HG03280 (cell line): ENCODE data around the gene MMP15.

ENCODE experiments used
- ATAC-seq: cut with Tn5 transposase; IDR thresholded peaks from one replicate; pipeline ENCODE4 v1.9.1; 2021; ENCODE audit warnings: mild to moderate bottlenecking, moderate library complexity; ENCODE audit not compliant: unreplicated experiment

MMP15 gene

DNA sequence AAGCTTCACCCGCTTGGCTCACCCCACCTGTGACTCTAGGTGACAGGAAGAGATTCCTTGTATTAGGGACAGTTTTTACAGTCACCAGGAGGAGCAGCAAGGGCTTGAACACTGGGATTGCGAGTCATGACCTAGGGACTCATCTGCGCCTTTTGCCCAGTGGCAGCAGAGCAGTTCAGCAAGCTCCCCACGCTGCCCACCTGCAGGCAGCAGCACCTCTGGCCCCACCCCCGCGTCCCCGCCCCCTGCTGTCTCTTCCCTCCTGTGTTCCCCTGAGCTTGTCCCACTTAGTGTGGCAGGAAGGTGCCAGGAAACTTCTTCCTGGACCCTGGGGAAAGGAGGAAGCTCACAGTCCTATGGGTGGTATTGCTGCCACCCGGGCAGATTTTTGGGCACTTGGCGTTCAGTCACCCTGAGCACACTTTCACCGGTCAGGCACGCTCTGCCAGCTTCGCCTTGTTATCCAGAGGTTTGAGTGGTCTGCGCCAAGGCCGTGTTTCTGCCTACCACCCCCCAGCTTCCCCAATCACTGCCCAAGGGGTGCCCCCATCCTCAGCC, 8.7 kb downstream of the MMP15 start:
- no peak for ATAC-seq

DNA sequence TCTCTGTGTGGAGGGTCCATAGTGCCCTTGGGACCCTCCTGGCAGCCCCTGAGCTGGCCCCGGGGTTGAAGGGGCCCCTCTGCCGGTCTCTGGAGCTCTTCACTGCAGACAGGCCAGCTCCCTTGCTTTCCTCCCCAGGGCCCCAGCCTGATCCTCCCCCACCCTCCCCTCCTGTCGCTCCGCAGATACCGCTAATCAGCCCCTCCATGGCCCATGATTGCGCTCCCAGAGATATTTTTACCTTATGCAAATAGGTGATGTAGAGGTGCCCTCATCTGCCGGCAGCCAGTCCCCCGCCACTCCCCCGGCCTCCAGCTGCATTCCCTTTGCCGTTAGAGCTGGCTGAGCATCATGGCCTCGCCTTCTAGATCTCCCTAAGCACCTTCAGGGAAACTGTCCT, 9.2 kb downstream of the MMP15 start:
- ATAC-seq: no peak

DNA sequence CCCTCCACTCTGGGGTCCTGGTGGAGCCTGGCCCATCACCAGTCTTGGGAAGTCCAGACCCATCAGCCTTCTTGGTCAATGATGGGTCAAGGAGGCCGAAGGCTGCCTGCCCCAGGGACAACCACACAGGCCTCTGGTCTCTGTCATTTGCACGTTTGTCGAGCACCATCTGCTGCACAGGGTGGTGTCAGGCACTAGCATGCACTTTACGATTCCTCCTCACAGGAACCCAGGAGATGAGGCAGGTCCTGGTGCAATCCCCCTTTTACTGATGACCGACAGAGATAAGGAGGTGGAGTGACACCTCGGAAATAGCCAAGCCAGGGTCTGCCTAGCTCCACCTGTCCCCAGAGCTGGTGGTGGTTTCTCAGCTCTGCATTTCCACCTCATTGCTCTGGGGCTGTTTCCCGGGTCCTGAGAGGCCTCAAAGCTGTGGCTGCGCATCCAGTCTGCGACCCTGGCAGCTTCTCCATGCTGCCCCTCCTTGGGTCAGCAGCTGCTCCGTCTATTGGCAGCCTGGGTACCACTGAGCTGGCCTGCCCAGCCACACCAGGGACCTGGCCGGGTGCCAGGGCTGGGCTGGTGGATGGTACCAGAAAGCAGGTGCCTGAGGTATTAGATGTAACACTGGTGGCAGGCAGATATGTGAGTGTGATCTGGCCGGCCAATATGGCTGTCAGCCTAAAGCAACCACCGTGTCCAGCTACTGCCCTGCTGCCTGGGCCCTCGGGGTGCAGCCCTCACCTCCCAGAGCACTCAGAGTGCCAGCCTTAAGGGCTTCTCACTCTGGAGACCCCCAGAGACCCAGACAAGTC, 10.0 kb downstream of the MMP15 start:
- ATAC-seq: no peak

DNA sequence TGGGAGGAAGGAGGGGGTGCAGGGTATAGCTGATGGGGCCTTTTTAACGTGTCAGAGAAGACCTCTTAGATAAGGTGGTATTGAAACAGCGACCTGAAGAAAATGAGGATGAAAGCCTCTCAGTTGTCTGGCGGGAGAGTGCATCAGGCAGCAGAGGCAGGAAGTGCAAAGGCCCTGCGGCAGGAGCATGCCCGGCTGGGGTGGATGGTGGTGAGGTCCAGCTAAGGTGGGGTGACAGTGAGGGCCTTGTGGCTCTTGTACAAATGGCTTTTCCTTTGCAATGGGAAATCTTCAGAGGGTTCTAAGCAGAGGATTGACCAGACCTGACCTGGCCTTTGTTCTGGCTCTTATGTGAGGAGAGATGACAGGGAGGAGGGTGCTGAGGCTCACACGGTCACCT, 11.4 kb downstream of the MMP15 start:
- ATAC-seq: no peak

DNA sequence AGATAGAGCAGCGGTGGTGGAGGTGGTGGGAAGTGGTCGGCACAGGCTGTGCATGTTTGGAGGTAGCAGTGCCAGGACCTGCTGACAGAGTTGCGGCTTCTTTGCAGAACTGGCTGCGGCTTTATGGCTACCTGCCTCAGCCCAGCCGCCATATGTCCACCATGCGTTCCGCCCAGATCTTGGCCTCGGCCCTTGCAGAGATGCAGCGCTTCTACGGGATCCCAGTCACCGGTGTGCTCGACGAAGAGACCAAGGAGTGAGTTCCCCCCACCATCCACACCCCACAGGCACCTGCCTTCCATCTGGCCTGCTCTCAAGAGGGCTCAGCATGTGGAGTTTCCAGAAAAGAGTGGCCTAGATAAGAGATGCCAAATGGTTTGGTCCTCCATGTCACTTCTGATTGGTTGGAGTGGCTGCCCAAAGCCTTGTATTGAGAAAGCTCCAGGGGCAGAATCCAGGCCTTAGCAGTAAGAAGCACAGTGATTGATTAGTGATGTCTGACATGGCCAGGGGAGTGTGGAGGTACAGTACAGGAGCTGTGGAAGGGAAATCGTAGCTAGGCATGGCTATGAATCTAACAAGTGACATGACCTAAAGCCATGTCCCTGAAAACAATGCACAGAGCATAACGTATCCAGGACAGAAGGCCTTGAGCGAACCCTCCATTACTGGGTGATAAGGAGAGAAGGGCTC, 12.0 kb downstream of the MMP15 start:
- ATAC-seq: no peak

DNA sequence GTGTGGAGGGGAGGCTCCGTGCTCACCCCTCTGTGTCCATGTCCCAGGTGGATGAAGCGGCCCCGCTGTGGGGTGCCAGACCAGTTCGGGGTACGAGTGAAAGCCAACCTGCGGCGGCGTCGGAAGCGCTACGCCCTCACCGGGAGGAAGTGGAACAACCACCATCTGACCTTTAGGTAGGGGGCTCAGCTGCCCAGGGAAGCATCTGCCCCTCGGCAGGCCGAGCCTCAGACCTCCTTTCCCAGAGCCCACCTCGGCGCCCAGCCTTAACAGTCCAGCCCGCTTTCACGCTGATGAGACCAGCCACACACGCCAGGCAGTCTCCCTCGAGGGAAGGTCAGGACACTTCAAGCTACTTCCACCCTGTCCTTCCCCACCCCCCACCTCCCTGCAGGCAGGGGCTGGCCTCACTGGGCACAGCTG, 12.7 kb downstream of the MMP15 start:
- ATAC-seq: no peak

DNA sequence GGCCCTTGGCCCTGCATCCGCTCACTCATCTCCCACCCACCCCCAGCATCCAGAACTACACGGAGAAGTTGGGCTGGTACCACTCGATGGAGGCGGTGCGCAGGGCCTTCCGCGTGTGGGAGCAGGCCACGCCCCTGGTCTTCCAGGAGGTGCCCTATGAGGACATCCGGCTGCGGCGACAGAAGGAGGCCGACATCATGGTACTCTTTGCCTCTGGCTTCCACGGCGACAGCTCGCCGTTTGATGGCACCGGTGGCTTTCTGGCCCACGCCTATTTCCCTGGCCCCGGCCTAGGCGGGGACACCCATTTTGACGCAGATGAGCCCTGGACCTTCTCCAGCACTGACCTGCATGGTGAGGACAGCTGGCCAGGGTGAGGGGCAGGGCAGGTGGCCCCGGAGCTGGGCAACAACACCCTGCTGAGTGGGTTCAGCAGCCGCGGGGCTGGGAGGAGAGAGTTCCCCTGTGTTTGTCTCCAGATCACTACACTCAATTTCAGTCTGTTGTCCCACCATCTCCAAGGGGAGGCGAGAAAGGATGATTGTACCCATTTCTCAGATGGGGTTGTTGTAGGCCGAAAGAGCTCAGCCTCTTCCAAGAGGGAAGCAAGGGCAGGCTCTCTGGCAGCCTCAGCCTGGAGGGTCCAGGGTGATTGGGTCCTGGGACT, 14.4 kb downstream of the MMP15 start:
- no peak for ATAC-seq

DNA sequence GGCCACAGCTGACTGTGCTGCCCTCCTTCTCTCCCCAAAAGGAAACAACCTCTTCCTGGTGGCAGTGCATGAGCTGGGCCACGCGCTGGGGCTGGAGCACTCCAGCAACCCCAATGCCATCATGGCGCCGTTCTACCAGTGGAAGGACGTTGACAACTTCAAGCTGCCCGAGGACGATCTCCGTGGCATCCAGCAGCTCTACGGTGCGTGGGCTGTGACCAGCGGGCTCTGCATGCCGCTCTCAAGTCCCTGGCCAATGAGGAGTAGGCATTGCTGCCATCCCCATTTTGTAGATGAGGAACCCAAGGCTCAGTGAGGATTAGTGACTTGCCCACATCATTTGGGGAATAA, 14.9 kb downstream of the MMP15 start:
- ATAC-seq: no peak

DNA sequence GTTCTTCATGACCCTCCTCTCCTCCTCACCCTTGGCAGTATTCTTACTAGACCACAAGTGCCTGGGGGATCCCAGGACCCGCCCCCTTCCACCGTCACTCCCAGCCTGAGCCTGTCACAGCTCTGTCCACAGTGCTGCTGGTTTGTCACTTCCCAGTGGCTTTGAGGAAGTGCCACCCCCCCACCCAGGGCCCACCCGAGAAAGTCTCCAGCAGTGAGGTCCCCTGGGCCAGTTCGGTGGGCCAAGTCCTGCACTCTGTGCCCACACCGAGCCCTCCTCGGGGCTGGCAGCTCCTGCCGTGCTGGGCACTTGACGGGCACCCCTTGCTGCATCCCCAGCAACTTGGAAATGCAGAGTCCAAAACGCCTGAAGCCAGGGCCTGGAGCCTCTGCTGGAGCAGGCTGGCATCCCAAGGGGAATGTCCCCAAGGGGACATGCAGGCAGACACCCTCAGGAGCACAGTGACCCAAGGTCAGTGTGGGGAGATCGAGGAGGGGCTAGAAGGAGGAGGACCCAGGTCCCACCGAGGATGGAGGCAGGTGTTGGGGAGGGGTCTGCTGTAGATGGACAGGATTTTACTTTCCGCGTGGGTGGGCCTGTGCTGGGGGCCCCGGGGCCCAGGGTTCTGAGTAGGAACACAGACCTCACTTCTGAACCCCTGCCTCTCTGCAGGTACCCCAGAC, 15.5 kb downstream of the MMP15 start:
- ATAC-seq: no peak

DNA sequence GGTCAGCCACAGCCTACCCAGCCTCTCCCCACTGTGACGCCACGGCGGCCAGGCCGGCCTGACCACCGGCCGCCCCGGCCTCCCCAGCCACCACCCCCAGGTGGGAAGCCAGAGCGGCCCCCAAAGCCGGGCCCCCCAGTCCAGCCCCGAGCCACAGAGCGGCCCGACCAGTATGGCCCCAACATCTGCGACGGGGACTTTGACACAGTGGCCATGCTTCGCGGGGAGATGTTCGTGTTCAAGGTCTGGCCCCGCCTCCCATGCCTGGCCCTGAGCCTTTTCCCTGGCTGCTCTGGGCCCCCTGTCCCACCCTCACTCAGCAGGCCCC, 16.0 kb downstream of the MMP15 start:
- ATAC-seq: no peak

DNA sequence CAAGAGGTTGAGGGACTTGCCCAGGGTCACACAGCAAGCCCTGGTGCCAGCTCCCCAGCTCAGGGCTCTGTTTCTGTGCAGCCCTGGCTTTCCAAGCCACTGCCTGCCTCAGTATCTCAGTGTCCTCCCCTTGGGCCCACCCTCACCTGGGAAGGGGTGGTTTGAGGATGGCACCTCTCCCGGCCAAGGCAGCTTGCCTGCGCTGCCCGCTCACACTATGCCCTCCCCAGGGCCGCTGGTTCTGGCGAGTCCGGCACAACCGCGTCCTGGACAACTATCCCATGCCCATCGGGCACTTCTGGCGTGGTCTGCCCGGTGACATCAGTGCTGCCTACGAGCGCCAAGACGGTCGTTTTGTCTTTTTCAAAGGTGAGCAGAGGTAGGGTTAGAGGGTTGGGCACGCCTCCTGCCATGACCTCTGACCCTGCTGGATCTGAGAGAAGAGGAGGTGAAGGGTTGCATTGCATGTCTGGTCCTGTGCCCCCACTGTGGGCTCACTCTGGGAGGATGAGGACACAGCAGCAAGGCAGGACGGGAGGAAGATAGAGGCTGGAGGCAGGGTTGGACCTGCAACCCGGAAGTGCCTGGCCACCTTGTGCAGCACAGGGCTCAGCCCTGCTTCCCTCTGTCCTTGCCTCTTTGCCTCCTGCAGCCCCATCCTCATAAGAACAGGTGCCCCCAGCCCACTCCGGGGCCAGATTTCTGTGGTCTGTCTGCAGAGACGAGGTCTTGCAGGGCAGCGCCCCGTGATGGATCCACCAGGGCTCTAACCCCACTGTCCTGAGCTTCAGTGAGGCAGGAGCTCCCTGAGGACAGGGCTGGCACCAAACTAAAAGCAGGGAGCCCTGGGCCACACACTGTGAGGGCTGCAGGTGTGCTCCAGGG, 16.7 kb downstream of the MMP15 start:
- no peak for ATAC-seq

DNA sequence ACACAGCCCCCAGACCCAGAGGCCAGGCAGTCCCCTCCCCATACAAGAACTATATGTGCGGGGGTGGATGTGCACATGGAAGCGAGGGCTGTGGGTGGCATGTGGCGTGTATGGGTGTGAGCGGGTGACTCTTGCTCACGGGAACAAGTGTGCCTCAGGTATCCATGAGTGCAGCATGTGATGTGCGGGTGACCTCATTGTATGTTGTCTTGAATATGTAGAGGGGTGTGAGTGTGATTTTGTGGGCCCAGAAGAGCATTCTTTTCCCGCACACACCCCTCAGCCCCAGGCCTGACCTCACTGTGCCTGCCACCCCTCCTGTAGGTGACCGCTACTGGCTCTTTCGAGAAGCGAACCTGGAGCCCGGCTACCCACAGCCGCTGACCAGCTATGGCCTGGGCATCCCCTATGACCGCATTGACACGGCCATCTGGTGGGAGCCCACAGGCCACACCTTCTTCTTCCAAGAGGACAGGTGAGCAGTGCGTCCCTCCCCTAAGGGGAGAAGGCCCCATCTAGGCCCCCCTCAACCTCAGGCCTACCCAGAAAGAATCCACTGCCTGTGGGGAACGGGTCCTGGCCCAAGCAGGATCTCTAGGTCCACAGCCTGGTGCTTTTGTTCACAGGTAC, 17.4 kb downstream of the MMP15 start:
- no peak for ATAC-seq

DNA sequence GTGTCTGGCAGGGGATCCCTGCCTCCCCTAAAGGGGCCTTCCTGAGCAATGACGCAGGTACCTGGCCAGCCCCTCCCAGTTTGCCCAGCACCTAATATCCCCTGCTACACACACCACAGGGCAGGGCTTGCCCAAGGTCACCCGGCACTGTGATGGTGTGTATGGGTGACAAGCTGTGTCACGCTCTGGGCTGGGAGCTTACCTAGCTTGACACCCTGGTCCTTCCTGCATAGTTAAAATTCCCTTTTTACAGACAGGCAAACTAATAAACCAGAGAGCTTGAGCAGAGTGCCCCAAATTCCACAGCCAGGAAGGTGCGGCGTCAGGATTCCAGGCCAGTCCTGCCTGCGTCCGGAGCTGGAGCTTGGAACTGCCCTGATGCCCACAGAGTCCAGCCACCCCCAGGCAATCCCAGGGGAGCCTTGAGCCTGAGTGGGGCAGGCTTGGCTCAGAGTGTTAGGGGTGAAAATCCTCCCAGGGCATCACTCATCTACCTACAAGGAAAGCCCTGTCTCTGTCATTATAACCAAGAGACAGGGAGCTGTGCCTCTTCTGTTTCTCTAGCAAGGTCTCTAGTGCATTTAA, 18.1 kb downstream of the MMP15 start:
- ATAC-seq: no peak

DNA sequence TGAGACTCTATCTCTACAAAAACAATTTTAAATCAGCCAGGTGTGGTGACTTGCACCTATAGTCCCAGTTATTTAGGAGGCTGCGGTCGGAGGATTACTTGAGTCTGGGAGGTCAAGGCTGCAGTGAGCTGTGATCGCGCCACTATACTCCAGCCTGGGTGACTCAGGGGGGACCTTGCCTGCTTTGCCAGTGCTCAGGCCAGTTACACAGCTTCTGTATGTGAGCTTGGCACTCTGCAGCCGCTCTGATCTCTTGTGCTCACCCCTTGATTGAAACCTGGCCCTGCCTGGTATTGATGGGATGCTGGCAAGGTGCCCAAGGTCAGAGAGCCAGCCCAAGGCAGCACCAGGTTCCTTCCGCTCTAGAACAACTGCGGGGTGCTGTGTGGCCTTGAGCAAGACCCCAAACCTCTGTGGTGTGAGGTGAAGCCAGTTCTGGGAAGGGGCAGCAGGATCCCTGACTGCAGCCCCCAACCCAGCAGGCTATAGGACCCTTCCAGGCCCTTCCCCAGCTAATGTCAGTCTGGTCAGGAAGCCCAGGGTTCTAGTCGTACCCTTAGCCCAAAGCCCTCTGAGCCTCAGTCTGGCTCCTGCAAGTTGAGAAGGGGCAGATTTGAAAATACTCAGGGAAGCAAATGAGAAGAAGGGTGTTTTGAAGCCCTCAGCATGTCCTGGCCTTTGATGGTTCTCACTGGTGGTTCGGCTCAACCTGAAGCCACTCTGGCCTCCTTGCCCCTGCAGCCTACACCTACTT, 18.9 kb downstream of the MMP15 start:
- ATAC-seq: no peak

DNA sequence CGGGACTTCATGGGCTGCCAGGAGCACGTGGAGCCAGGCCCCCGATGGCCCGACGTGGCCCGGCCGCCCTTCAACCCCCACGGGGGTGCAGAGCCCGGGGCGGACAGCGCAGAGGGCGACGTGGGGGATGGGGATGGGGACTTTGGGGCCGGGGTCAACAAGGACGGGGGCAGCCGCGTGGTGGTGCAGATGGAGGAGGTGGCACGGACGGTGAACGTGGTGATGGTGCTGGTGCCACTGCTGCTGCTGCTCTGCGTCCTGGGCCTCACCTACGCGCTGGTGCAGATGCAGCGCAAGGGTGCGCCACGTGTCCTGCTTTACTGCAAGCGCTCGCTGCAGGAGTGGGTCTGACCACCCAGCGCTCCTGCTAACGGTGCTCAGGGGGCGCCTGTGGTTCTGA, 19.5 kb downstream of the MMP15 start:
- no peak for ATAC-seq

DNA sequence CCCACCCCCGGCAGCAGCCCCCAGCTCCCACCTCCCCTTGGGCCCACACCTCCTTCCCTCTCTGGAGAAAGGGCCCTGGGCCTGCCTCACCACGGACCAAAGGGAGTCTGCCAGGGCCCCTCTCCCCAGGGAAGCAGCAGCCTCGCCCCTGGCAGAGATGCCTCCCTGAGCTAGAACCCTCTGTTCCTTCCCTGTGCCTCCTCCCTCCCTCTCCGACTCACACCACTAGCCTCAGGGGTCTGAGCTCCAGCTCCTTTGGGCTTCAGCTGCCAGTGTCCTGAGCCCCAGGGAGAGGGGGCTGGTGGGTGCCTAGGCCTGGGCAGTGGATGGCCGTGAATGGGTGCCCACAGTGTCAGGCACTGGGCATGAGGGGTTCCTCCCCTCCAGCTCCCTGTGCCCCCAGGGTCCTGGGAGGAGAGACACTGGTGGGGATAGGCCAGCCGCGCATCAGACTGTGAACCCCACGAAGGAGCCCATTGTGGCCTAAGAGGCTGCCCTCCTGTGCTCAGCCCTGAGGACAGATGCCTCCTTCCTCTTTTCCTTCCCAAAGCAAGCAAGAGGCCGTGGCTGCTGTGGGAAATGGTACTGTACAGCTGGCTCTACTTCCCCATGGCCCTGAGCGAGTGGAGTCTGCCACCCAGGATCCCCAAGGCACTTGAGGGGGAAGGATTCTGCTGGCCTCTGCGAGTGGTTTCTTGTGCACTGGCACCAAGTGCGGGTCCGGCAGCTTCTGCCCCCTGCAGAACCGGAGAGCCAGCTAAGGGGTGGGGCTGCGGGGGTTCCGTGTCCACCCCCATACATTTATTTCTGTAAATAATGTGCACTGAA, 20.7 kb downstream of the MMP15 start:
- no peak for ATAC-seq

DNA sequence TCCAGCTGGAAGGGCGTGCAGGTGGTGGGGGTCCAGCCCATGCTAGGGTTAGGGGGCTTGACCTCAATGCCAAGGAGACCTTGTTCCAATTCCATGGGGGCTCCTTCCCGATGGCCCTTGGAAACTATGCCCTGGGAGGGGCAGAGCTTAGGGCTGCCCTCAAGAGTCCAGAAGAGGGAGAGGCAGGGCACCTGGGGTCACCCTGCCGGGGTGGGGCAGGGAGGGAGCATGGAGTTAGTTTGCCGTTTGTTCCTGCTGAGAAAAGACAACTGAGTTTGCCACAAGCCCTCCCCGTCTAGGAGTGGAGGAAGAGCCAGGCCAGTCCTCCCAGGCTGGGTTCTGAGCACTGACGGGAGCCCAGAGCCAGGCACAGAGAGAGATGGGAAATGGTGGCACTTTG, 21.4 kb downstream of the MMP15 start:
- no peak for ATAC-seq
